ENCODE results near the gene GABRD.

DNA sequence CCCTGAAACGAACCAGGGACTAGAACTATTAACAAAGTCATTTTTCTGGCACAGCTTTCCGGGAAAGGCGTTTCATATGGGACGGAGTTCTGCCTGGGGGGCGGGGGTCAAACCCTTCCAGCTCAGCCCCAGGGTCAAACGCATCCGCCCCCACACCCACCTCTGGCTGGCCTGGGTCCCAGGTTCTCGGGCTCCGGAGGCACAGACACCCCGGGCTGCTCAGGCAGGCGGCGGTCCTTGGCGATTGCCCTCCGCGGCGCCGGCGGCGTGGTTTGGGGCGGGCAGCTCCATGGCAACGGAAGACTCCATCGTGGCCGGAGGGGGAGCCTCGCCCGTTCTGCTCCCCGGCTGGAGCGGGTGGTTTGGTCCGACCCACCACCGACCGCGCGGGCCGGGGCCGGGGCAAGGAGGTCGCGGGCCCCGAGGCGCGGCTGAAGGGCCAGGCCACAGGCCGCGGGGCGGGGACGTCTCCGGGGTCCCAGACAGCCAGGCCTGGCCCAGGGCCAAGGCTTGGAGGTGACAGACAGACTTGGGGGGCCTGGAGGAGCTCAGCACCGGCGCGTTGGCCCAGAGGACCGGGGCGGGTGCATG is 15.5 kb upstream of the GABRD start, which contains the start of gene CFAP74:
- TF ChIP-seq SUZ12 (IDR thresholded peaks at IDR 0.05; ENCODE audit: extremely low read depth, insufficient read depth, insufficient read length) = no peak
- no peak for TF ChIP-seq ZNF274 (IDR thresholded peaks at IDR 0.05; ENCODE audit: low read depth, low read length)
- no peak for TF ChIP-seq YY1 (IDR thresholded peaks at IDR 0.05; ENCODE audit: insufficient read depth, insufficient read length)

Measured in NT2/D1 (cell line).